ENCODE data around the gene SMG5. TPM values are rescaled to one million over a fixed set of nuclear protein-coding genes. Genes with fewer than 3 reads are reported as not detected.

The SMG5 gene
- total and polyA plus RNA-seq, 2 experiments from 2014 or later = 25.9 to 118 TPM

DNA sequence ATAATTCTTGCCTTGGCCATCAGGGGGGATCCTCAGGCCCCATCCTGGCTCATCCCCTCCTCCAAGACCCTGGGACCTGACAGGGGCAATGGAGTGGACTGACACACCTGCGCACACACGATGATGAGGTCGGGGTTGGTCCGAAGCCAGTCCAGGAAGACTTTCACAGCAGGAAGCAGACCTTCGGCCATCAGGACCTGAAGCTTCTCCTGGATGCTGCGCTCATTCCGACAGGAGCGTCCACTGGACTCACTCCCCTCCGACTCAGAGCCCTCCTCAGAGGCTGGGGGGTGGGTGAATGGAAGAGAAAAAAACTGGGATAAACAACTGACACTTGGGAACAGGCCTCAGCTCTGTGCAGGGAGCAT, 19.4 kb downstream of the SMG5 start (continued):
- TF ChIP-seq EZH2 (IDR thresholded peaks at IDR 0.05; ENCODE audit: low read depth, unreplicated experiment) = no peak

GRCh38 chr1:156262461-156263287, 20.0 kb downstream of the SMG5 start:
- Histone ChIP-seq H4K20me1 (replicated peaks; ENCODE audit: insufficient read depth) (peaks cover 27% of the 10 kb centered on the region), H3K27me3 (ENCODE audit: insufficient read depth) (no peaks in the 10 kb centered on the region), H3K79me2 (replicated peaks; ENCODE audit: insufficient read depth) (no peaks in the 10 kb centered on the region), H3K36me3 (ENCODE audit: insufficient read depth) (peaks cover 83% of the 10 kb centered on the region), H3K9me2 (ENCODE audit: insufficient read depth) (no peaks in the 10 kb centered on the region), H3K4me1 (ENCODE audit: insufficient read depth) (no peaks in the 10 kb centered on the region), H3K4me2 (no peak overlapping the region), H3K4me3 (no peak overlapping the region), H2AFZ (no peak overlapping the region), H3F3A (replicated peaks; ENCODE audit: low read depth) (peaks cover 20% of the 10 kb centered on the region; the same call in 1 of the 2 replicates), H3K27ac (ENCODE audit: low read depth) (no peak overlapping the region)
- peaks cover 3% of the 10 kb centered on the region for H3K27me3 Mint-ChIP-seq (ENCODE audit: insufficient read depth, low read depth, poor library complexity)
- no peak overlapping the region for H3K4me3 Mint-ChIP-seq
- DNase-seq (ENCODE audit: low spot score) = no peak
- no peaks in the 10 kb centered on the region for H3K4me1 Mint-ChIP-seq
- peaks cover 89% of the 10 kb centered on the region for H3K36me3 Mint-ChIP-seq (ENCODE audit: low read depth)
- no peak overlapping the region for H3K27ac Mint-ChIP-seq
- H3K9me3 Mint-ChIP-seq = no peaks in the 10 kb centered on the region
- TF ChIP-seq EZH2phosphoT487 (IDR thresholded peaks at IDR 0.05; ENCODE audit: unreplicated experiment) (peak; percentile 18), EZH2 (IDR thresholded peaks at IDR 0.05; ENCODE audit: low read depth, unreplicated experiment) (no peak), REST (IDR thresholded peaks at IDR 0.05; ENCODE audit: unreplicated experiment) (no peak), CTCF (conservative IDR thresholded peaks at IDR 0.05; ENCODE audit: low read depth in 2 of 2) (no peak), STAT1 (IDR thresholded peaks at IDR 0.05; ENCODE audit: unreplicated experiment) (no peak)
- ATAC-seq = no peak

DNA sequence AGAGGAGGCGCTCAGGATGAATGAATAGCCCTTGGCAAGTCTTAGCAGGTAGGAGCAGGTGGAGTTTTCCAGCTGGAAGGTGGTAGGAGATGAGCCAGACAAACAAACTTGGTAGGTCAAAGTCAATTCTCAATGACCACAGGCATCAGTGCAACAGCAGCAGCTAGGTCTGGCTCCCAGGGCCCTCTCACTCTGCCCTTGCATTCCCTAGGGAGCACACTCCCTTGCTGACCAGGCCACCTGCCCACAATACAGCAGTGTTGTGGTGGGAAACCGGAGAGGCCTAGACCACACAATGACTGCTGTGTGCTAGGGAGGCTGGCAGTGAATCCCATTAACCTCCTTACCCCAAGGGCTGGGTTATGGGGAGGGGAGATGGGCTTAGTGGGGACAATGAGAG, 21.7 kb downstream of the SMG5 start:
- DNase-seq (ENCODE audit: low spot score) (no peak), ATAC-seq (no peak)
- Mint-ChIP-seq H3K36me3 (ENCODE audit: low read depth) (peaks cover 89% of the 10 kb centered on the region), H3K9me3 (no peaks in the 10 kb centered on the region), H3K27me3 (ENCODE audit: insufficient read depth, low read depth, poor library complexity) (peaks cover 1% of the 10 kb centered on the region), H3K4me3 (no peak overlapping the region), H3K27ac (no peak overlapping the region), H3K4me1 (no peaks in the 10 kb centered on the region)
- no peak overlapping the region for H3K4me2 ChIP-seq
- peaks cover 73% of the 10 kb centered on the region for H3K36me3 ChIP-seq (ENCODE audit: insufficient read depth)
- H4K20me1 ChIP-seq (replicated peaks; ENCODE audit: insufficient read depth) = peaks cover 22% of the 10 kb centered on the region
- peaks cover 13% of the 10 kb centered on the region; the same call in 1 of the 2 replicates for H3F3A ChIP-seq (replicated peaks; ENCODE audit: low read depth)
- H3K79me2 ChIP-seq (replicated peaks; ENCODE audit: insufficient read depth) = no peaks in the 10 kb centered on the region
- H3K27me3 ChIP-seq (ENCODE audit: insufficient read depth) = no peaks in the 10 kb centered on the region
- TF ChIP-seq CTCF (conservative IDR thresholded peaks at IDR 0.05; ENCODE audit: low read depth in 2 of 2) (no peak), REST (IDR thresholded peaks at IDR 0.05; ENCODE audit: unreplicated experiment) (no peak), CREB1 (CRISPR knock-in tag; IDR thresholded peaks at IDR 0.05; ENCODE audit: low read depth) (no peak), JUNB (IDR thresholded peaks at IDR 0.05; ENCODE audit: unreplicated experiment) (no peak), POLR2AphosphoS5 (IDR thresholded peaks at IDR 0.05; ENCODE audit: low read depth) (no peak)
- no peaks in the 10 kb centered on the region for H3K4me1 ChIP-seq (ENCODE audit: insufficient read depth)
- no peak overlapping the region for H2AFZ ChIP-seq
- no peaks in the 10 kb centered on the region for H3K9me2 ChIP-seq (ENCODE audit: insufficient read depth)
- no peak overlapping the region for H3K27ac ChIP-seq (ENCODE audit: low read depth)
- H3K4me3 ChIP-seq = no peak overlapping the region

Data from GM23338 (cell line).